ENCODE data around the gene PCP2. TPM values are rescaled to one million over a fixed set of nuclear protein-coding genes. Genes with fewer than 3 reads are reported as not detected.
A peak's percentile ranks its signal among the peaks of the same experiment; 100 is the strongest.

Gene PCP2
- total RNA-seq, 1 experiment from 2014 or later, result not detected

DNA sequence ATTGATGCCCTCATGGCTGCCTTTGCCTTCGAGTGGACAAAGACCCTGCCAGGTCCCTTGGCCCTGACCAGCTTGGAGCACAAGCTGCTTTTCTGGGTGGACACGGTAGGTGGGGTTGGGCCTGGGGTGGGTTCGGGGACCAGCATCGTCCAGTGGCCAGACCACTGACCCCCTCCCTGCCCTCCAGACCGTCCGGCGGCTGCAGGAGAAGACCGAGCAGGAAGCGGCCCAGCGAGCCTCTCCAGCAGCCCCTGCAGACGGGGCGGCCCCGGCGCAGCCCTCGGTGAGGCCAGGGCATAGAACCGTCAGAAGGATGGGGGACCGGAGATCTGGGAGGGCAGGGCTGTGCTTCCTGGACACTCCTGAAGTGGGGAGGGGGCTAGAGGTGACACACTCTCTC is 27.2 kb downstream of the PCP2 start:
- in situ Hi-C loops (cut with HindIII; ENCODE audit: low sequenced_read_pairs), result no loop called here
- DNase-seq (ENCODE audit: low spot score), result no peak

DNA sequence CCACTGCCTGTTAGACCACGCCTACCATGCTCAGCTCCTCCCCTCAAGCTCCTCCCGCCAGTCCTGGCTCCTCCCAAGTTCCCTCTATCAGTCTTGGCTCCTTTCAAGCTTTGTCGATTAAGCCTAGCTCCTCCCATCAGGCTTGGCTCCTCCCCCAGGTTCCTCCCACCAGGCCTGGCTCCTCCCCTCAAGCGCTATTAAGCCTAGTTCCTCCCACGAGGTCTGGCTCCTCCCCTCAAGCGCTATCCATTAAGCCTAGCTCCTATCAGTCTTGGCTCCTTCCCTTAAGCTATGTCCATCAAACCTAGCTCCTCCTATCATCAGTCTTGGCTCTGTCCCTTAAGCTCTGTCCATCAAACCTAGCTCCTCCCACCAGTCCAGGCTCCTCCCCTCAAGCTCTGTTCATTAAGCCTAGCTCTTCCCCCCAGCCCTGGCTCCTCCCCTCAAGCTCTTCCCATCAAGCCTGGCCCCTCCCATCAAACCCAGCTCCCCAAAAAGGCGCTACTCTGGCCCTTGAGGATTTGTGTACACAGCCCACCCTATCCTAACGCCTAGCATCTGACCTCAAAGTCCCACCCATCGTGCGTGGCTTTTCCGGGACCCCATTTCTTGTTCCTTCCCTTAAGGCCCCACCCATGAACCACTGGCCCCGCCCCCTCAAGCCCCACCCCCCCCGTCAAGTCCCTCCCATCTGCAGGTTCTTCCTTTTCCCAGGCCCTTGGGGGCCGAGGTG is 27.9 kb downstream of the PCP2 start:
- peak; percentile 19 for DNase-seq (ENCODE audit: low spot score)

DNA sequence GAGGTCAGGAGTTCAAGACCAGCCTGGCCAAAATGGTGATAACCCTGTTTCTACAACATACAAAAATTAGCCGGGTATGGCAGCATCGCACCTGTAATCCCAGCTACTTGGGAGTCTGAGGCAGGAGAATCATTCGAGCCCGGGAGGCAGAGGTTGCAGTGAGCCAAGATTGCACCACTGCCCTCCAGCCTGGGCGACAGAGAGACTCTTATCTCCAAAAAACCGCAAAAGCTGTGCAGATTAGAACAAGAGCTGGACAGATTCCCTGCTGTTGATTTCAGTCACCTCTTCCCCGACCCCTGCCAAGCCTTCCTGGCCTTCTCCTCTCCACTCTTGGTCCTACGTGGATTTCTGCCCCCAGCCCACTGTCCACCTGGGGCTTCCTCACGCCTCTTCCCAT is 29.6 kb downstream of the PCP2 start:
- in situ Hi-C loops (cut with HindIII; ENCODE audit: low sequenced_read_pairs), result no loop called here
- DNase-seq (ENCODE audit: low spot score), result no peak

More for the DNA sequence above, 27.9 kb downstream of the PCP2 start:
- in situ Hi-C loops (cut with HindIII; ENCODE audit: low sequenced_read_pairs), result no loop called here

DNA sequence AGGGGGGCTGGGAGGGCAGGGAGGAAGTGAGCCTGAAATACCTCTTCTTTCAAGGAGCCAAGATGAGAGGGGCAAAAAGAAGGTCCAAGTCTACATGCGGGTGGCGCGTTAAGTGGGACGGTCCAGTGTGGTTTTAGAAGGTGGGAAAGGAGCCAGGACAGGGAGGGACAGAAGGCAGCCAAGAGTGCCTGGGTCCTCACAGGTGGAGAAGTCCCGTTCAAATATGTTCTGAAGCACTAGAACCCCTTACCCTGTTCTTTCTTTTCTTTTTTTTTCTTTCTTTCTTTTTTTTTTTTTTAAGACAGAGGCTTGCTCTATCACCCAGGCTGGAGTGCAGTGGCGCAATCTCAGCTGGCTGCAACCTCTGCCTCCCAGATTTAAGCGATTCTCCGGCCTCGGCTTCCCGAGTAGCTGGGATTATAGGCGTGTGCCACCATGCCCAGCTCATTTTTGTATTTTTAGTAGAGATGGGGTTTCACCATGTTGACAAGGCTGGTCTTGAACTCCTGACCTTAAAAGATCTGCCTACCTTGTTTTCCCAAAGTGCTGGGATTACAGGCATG is 30.5 kb downstream of the PCP2 start:
- in situ Hi-C loops (cut with HindIII; ENCODE audit: low sequenced_read_pairs), result no loop called here

DNA sequence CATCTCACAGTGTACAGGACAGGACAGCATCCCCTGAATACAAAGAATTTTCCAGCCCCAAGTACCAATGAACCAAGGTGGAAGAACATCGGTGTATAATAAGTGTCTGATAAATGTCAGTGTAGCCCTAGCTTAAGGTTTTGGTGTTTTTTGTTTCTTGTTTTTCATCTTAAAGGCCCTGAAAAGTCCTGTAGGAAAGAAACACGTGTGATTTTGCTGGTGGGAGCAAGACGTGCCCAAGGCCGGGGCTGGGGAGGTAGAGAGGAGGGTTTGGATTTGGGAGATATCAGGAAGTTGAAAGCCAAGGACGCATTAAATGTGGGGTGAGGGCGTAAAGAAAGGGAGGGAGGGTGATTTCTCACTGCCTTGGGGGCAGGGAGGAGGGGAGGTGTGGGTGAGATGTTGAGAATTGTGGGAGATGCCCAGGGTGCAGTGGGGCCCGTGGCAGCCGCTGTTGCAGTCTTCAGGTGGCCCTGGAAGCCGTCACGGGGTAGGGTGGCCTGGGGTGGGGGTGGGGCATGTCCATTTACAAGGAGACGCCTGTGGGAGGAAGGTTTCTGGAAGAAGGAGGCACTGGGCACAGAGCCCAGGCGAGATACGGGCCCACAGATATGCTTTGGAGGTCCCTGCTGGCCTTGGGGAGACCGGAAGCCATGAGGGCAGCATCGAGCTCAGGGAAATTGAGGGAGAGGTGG is 31.1 kb downstream of the PCP2 start:
- in situ Hi-C loops (cut with HindIII; ENCODE audit: low sequenced_read_pairs), result no loop called here
- DNase-seq (ENCODE audit: low spot score), result no peak

More for the DNA sequence above, 30.5 kb downstream of the PCP2 start:
- DNase-seq (ENCODE audit: low spot score), result peak; percentile 20

DNA sequence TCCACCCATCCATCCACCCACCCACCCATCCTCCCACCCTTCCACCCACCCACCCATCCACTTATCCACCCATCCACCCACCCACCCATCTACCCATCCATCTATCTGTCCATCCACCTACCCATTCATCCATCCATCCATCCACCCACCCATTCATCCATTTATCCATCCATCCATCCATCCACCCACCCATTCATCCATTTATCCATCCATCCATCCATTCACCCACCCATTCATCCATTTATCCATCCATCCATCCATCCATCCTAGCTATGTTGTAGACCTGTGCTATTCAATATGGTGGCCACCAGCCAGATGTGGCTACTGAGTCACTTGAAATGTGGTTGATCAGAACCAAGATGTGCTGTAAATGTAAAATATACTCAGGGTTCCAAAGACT is 32.8 kb downstream of the PCP2 start:
- no peak for DNase-seq (ENCODE audit: low spot score)
- in situ Hi-C loops (cut with HindIII; ENCODE audit: low sequenced_read_pairs), result no loop called here

GRCh38 chr19:7598180-7598579 is 35.3 kb downstream of the PCP2 start:
- no peak for DNase-seq (ENCODE audit: low spot score)
- in situ Hi-C loops (cut with HindIII; ENCODE audit: low sequenced_read_pairs), result no loop called here

GRCh38 chr19:7597689-7598088 is 35.8 kb downstream of the PCP2 start:
- DNase-seq (ENCODE audit: low spot score), result no peak
- in situ Hi-C loops (cut with HindIII; ENCODE audit: low sequenced_read_pairs), result no loop called here

DNA sequence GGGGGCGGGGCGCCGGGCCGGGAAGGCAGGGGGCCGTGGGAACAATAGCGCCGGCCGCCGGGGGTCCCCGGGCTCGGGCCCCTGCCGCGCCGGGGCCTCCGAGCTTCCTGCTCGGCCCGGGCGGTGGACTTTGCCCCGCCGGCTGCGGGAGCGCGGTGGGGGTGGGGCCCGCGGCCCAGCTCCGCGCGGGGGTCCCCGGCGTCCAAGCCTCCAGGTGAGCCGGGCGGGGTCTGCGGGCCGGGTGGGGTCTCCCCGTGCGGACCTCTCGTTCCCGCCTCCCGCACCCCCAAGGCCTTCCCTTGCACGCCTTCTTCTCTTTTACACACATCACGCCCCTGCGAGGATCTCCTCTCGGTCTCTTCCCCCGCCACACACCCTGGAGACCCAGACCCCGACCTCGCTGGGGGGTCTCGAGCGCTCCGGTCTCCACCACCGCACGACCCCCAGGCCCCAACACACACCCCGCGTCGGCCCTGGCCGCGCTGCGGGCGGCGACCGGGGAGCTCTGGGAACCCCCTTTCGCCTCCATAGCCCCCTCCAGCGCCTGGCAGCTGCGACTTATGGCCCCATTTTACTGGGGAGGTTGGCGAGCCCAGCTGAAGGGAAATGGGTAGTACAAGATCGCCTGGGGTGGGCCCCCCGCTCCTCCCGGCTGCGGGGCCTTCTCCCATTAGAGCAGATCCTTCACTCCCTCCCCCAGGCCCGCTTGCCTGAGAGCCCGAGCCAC is 37.1 kb downstream of the PCP2 start:
- no peak for DNase-seq (ENCODE audit: low spot score)
- in situ Hi-C loops (cut with HindIII; ENCODE audit: low sequenced_read_pairs), result no loop called here

DNA sequence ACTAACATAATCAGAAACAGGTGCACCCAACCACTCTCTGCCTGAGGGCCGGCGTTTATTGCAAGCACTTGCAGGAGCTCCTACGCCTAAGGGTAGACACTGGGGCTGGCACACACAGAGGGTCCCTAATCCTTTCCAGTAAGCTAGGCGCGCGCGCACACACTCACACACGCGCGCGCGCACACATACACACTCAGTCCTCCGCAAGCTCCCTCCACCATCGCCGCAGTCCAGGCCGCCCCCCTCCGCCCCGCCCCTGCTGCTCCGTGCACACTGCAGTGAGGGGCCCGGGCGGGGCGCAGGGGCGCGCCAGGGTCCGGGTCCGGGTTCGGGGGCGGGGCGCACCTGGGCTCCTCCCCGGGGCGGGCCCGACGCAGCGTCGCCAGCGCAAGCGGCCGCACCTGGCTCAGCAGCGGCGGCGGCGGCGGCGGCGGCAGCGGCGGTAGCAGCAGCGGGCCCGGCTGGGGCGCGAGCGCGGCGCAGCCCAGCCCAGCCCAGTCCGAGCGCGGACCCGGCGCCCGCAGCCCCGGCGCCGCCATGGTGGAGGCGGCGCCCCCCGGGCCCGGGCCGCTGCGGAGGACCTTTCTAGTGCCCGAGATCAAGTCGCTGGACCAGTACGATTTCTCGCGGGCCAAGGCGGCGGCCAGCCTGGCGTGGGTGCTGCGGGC is 37.9 kb downstream of the PCP2 start, which contains the start of gene CAMSAP3:
TSS of gene CAMSAP3 (plus strand) at position 398 of the 668 bp plus-strand sequence. CDS start at position 538, 140 bp downstream.
- in situ Hi-C loops (cut with HindIII; ENCODE audit: low sequenced_read_pairs), result no loop called here
- DNase-seq (ENCODE audit: low spot score), result peak; percentile 66

DNA sequence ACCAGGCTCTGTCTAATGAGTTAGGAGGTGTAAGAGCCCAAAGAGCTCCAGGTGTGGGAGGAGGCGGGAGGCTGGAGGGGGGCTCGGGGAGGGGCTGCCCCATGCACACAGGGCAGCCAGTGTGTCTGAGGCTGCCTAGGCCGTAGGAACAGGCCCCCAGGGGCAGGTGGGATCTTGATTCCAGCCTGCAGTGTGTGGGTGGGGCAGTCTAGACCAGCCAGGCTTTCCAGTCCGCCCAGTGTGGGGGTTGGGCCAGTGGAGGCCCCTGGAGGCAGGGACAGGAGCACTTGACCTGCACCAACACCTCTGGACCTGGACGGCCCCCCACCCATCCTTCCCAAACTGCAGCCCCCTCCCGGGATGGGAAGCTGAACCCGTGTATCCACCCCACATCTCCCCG is 43.3 kb downstream of the PCP2 start:
- in situ Hi-C loops (cut with HindIII; ENCODE audit: low sequenced_read_pairs), result no loop called here
- no peak for DNase-seq (ENCODE audit: low spot score)

- in situ Hi-C loops (cut with HindIII; ENCODE audit: low sequenced_read_pairs), result no loop called here
- no peak for DNase-seq (ENCODE audit: low spot score)
These were observed 43.7 kb downstream of the PCP2 start for GRCh38 chr19:7589822-7590221.

DNA sequence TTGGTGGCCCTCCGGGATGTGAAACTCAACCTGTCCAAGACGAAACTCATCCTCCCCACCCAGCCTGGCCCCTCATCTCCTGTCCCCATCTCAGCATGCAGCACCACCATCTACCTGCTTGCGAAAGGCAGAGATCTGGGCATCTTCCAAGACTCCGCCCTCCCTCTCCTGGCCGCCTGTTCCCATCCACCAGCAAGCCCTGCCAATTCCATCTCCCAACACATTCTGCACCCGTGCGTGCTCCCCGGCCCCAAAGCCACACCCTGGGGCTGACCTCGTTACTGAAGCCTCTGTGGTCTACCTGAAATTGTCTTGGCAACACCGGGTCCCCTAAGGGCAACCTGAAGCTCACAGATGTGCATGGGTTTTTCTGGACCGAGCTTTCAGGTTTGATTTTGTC is 51.1 kb downstream of the PCP2 start:
- in situ Hi-C loops (cut with HindIII; ENCODE audit: low sequenced_read_pairs), result no loop called here
- no peak for DNase-seq (ENCODE audit: low spot score)

Other genes with a start within 250 kb of the PCP2 start
- gene PEX11G, start 144.7 kb downstream of the PCP2 start, total RNA-seq (2014; rRNA removed; shearing (Covaris generic)), result 3.5 and 6.6 TPM in 2 replicates
- 25.3 and 40.1 TPM in 2 replicates for gene ZNF358, start 117.6 kb downstream of the PCP2 start, total RNA-seq (2014; rRNA removed; shearing (Covaris generic))
- gene MCOLN1, start 111.1 kb downstream of the PCP2 start, total RNA-seq (2014; rRNA removed; shearing (Covaris generic)), result 6.2 and 16.9 TPM in 2 replicates
- 74.6 and 97.9 TPM in 2 replicates for gene PNPLA6, start 98.0 kb downstream of the PCP2 start, total RNA-seq (2014; rRNA removed; shearing (Covaris generic))
- 3.3 and 4.8 TPM in 2 replicates for gene CAMSAP3, start 37.9 kb downstream of the PCP2 start, total RNA-seq (2014; rRNA removed; shearing (Covaris generic))
- gene XAB2, start 4.2 kb downstream of the PCP2 start, total RNA-seq (2014; rRNA removed; shearing (Covaris generic)), result 68.4 and 87.3 TPM in 2 replicates
- 31.2 and 80.2 TPM in 2 replicates for gene PET100, start 3.9 kb downstream of the PCP2 start, total RNA-seq (2014; rRNA removed; shearing (Covaris generic))
- 0.20 TPM in 1 of 2 replicates, not detected in the other for gene STXBP2, start 3.4 kb upstream of the PCP2 start, total RNA-seq (2014; rRNA removed; shearing (Covaris generic))
- not detected in 2 replicates for gene RETN, start 35.3 kb upstream of the PCP2 start, total RNA-seq (2014; rRNA removed; shearing (Covaris generic))
- gene MCEMP1, start 43.4 kb upstream of the PCP2 start, total RNA-seq (2014; rRNA removed; shearing (Covaris generic)), result not detected in 2 replicates
- 131 and 153 TPM in 2 replicates for gene TRAPPC5, start 47.1 kb upstream of the PCP2 start, total RNA-seq (2014; rRNA removed; shearing (Covaris generic))
- not detected in 2 replicates for gene FCER2, start 68.4 kb upstream of the PCP2 start, total RNA-seq (2014; rRNA removed; shearing (Covaris generic))
- gene CLEC4G, start 98.4 kb upstream of the PCP2 start, total RNA-seq (2014; rRNA removed; shearing (Covaris generic)), result not detected in 2 replicates
- gene CD209, start 113.8 kb upstream of the PCP2 start, total RNA-seq (2014; rRNA removed; shearing (Covaris generic)), result not detected in 2 replicates
- gene CLEC4M, start 129.5 kb upstream of the PCP2 start, total RNA-seq (2014; rRNA removed; shearing (Covaris generic)), result not detected in 2 replicates
- 19.0 and 24.5 TPM in 2 replicates for gene EVI5L, start 196.5 kb upstream of the PCP2 start, total RNA-seq (2014; rRNA removed; shearing (Covaris generic))
- gene PRR36, start 240.7 kb upstream of the PCP2 start, total RNA-seq (2014; rRNA removed; shearing (Covaris generic)), result 0.03 and 0.49 TPM in 2 replicates

Data from G401 (cell line).